ACC112 (cell line): ENCODE results near the gene PHEX.

Experiments used
- H2AFZ ChIP-seq: fragments of 200-600 bp; sonication (generic); one replicate; pipeline ENCODE4 v1.6.0; 2017; ENCODE audit warnings: antibody characterized with exemption, low read length; ENCODE audit not compliant: unreplicated experiment
- H3K27ac ChIP-seq: fragments of 200-600 bp; sonication (generic); 2 replicates; pipeline ENCODE4 v1.5.1; 2014; ENCODE audit warnings: low read depth, mild to moderate bottlenecking, antibody characterized with exemption, low read length, moderate library complexity
- H3K27me3 ChIP-seq: fragments of 200-600 bp; sonication (generic); 2 replicates; pipeline ENCODE4 v1.6.1; 2014; ENCODE audit warnings: mild to moderate bottlenecking, antibody characterized with exemption, low read length, moderate library complexity, mixed read lengths; ENCODE audit not compliant: insufficient read depth
- H3K36me3 ChIP-seq: fragments of 200-600 bp; sonication (generic); 2 replicates; pipeline ENCODE4 v1.6.1; 2016; ENCODE audit warnings: mild to moderate bottlenecking, antibody characterized with exemption, low read length, moderate library complexity, mixed read lengths; ENCODE audit not compliant: insufficient read depth
- H3K4me1 ChIP-seq: fragments of 200-600 bp; sonication (generic); one replicate; pipeline ENCODE4 v1.6.1; 2016; ENCODE audit warnings: low read length, mixed read lengths; ENCODE audit not compliant: insufficient read depth, unreplicated experiment, control insufficient read depth
- H3K4me3 ChIP-seq: fragments of 200-600 bp; sonication (generic); 2 replicates; pipeline ENCODE4 v1.5.1; 2014; ENCODE audit warnings: mild to moderate bottlenecking, low read depth, low read length
- H3K79me2 ChIP-seq: fragments of 200-600 bp; sonication (generic); one replicate; pipeline ENCODE4 v1.6.0; 2016; ENCODE audit warnings: low read length; ENCODE audit not compliant: control insufficient read depth, unreplicated experiment, insufficient read depth

The PHEX gene

DNA sequence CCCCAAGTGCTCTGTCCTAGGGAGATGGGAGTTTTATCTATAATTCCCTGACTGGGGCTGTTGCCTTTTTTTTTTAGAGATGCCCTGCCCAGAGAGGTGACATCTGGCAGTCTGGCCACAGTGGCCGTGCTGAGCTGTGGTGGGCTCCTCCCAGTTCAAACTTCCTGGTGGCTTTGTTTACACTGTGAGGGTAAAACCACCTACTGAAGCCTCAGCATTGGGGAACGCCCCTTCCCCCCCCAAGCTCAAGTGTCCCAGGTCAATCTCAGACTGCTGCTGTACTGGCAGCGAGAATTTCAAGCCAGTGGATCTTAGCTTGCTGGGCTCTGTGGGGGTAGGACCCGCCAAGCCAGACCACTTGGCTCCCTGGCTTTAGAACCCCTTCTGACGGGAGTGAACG lies 202.3 kb downstream of the PHEX start:
- H3K27me3 ChIP-seq: no peaks in the 10 kb centered on the region
- H3K79me2 ChIP-seq: no peaks in the 10 kb centered on the region
- H3K27ac ChIP-seq: no peak overlapping the region
- no peaks in the 10 kb centered on the region for H3K36me3 ChIP-seq
- H2AFZ ChIP-seq: no peak overlapping the region
- H3K4me3 ChIP-seq: no peak overlapping the region
- H3K4me1 ChIP-seq: no peaks in the 10 kb centered on the region

DNA sequence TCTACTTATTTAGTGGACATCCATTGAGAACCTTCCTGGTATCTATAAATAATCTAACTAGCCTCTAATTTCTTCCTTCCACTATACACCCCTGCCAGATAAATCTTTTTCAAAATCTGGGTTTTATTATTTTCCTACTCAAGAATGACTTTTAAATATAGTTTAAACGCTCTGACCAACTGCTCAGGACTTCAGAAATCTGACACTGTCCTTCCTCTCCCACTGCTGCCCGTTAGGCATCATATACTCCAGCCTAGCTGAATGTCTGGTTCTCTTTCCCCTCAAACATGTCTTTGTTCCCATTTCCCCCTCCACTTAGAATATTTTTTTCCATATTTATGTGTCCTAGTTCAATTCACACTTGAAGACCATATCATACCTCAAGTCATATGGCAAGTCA lies 205.4 kb downstream of the PHEX start:
- Histone ChIP-seq H2AFZ (no peak overlapping the region), H3K27ac (no peak overlapping the region), H3K79me2 (no peaks in the 10 kb centered on the region), H3K36me3 (no peaks in the 10 kb centered on the region), H3K4me3 (no peak overlapping the region), H3K4me1 (no peaks in the 10 kb centered on the region), H3K27me3 (no peaks in the 10 kb centered on the region)

DNA sequence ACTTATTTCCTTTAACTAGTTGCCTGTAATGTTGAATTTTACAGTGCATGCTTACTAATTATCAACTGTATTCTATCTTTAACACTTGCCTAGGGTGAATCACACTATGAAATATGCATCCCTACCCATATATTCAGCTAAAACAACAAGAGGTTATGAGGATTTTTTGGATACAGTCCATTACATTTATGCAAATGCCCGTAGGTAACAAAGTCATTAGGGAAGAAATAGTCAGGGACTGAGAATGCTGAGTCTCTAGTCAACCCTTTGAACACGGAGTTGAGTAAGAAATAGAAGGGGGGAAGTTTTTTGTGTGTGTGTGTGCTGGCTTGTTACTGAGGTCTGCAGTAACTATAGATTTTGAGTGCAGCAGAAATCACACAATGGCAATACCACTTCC lies 214.5 kb downstream of the PHEX start:
- no peaks in the 10 kb centered on the region for H3K79me2 ChIP-seq
- no peaks in the 10 kb centered on the region for H3K36me3 ChIP-seq
- peak overlapping the region; percentile 21; the same call in 1 of the 2 replicates for H3K4me3 ChIP-seq
- H3K27me3 ChIP-seq: no peaks in the 10 kb centered on the region
- peak overlapping the region; percentile 53 for H3K27ac ChIP-seq
- peaks cover 16% of the 10 kb centered on the region for H3K4me1 ChIP-seq
- peak overlapping the region; percentile 38 for H2AFZ ChIP-seq

DNA sequence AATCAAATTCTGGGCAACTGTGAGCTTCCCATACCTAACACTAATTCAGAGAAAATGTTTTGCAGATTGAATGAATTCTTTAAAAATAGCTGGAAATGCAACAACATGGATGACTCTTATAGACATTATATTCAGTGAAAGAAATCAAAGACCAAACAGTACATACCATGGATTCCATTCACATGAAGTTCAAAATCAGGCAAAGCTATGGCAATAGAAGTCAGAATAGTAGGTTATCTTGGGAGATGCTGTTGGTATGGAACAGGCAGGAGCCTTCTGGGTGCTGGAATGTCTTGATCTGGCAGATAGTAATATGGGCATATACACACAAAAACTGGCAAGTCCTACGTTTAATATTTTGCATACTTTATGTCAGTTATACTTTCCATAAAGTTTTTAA lies 215.0 kb downstream of the PHEX start:
- no peaks in the 10 kb centered on the region for H3K79me2 ChIP-seq
- no peaks in the 10 kb centered on the region for H3K27me3 ChIP-seq
- H3K27ac ChIP-seq: peak overlapping the region; percentile 53
- no peak overlapping the region for H2AFZ ChIP-seq
- H3K4me3 ChIP-seq: peak overlapping the region; percentile 21; the same call in 1 of the 2 replicates
- peaks cover 16% of the 10 kb centered on the region for H3K4me1 ChIP-seq
- H3K36me3 ChIP-seq: no peaks in the 10 kb centered on the region

DNA sequence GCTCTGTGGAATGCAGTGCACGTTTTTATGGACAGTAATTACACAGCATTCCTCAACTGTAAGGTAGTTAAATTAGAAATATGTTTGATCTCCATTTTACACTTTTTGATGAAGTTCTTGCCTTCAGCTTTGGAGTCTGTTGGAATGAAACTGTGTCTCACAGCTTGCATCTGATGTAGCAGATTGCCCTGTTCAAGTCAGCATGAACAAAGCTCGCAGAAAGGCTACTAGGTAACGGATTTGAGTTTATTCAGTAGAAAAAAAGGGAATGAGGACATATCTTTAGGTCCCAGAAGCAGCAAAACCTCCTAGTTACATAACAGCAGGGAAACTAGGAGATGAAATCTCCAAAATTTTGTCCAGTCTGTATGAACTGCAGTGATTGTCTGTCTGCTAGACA lies 216.3 kb downstream of the PHEX start:
- H3K27ac ChIP-seq: no peak overlapping the region
- H2AFZ ChIP-seq: no peak overlapping the region
- peaks cover 16% of the 10 kb centered on the region for H3K4me1 ChIP-seq
- no peaks in the 10 kb centered on the region for H3K27me3 ChIP-seq
- H3K79me2 ChIP-seq: no peaks in the 10 kb centered on the region
- H3K4me3 ChIP-seq: no peak overlapping the region
- no peaks in the 10 kb centered on the region for H3K36me3 ChIP-seq

DNA sequence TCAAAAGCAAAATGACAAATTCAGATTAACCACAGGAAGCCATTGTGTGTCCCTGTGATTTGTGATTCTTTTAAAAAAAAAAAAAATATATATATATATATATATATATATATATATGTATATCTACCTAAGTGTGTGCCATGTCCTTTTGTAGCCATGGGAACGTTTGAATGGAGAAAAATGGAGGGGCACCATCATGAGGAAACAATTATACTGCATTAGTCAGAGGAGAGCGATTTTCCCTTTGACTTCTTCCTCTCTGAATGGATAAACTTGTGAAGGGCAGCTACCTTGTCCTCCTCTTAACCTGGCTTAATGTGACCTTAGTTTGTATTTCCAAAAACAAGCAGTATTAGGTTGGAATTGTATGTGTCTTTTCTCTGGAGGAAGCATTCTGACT lies 217.2 kb downstream of the PHEX start:
- Histone ChIP-seq H3K27me3 (no peaks in the 10 kb centered on the region), H3K4me3 (no peak overlapping the region), H3K36me3 (no peaks in the 10 kb centered on the region), H3K4me1 (peaks cover 16% of the 10 kb centered on the region), H3K79me2 (no peaks in the 10 kb centered on the region), H3K27ac (no peak overlapping the region), H2AFZ (no peak overlapping the region)

DNA sequence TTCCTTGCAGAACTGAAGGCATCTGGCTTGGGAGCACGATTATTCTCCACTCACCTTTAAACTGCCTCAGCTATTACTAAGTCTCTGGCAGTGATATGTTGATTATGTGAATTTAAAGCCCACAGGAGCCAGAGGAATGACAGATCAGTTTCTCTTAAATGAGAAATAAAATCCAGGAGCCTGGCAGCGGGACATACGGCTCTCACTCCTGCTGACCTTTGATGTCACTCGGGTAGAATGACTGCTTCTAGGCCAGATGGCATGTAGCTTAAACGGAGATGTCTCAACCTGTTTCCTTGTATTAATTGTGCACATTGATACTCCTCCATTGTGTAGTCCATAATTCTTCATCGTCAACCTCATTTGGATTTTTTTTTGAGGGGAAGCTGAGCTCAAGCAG lies 236.6 kb downstream of the PHEX start:
- H3K4me1 ChIP-seq: no peaks in the 10 kb centered on the region
- no peak overlapping the region for H3K27ac ChIP-seq
- H3K4me3 ChIP-seq: no peak overlapping the region
- H3K79me2 ChIP-seq: no peaks in the 10 kb centered on the region
- H3K36me3 ChIP-seq: no peaks in the 10 kb centered on the region
- no peak overlapping the region for H2AFZ ChIP-seq
- no peaks in the 10 kb centered on the region for H3K27me3 ChIP-seq

DNA sequence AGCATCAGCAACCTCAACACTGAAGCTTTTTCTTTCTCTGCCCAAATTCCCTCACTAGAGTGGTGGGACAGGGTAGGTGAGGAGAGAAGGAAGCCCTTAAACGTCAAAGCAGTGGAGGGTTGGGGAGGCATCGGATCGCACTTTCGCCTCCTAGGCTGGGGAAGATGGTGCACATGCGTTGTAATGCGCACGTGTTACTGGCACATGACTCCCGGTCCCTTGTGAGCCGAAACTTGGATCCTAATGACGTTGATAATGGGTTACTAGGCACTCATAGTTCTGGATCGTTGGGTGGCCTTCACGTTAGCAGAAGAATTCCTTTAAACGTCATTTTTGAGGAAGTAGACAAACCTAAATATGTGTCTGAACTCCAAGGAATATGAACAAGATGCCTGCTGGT lies 240.5 kb downstream of the PHEX start, which contains the start of gene CBLL2:
Gene CBLL2 (plus strand): TSS at position 301 of the 400 bp plus-strand sequence. CDS start 79 bp downstream, at position 380.
- H2AFZ ChIP-seq: no peak within 1 kb of the TSS
- no peak within 1 kb of the TSS for H3K4me3 ChIP-seq
- H3K36me3 ChIP-seq: no peaks in the 10 kb centered on the region
- H3K27ac ChIP-seq: no peak within 1 kb of the TSS
- no peaks in the 10 kb centered on the region for H3K27me3 ChIP-seq
- no peaks in the 10 kb centered on the region for H3K4me1 ChIP-seq
- no peaks in the 10 kb centered on the region for H3K79me2 ChIP-seq

DNA sequence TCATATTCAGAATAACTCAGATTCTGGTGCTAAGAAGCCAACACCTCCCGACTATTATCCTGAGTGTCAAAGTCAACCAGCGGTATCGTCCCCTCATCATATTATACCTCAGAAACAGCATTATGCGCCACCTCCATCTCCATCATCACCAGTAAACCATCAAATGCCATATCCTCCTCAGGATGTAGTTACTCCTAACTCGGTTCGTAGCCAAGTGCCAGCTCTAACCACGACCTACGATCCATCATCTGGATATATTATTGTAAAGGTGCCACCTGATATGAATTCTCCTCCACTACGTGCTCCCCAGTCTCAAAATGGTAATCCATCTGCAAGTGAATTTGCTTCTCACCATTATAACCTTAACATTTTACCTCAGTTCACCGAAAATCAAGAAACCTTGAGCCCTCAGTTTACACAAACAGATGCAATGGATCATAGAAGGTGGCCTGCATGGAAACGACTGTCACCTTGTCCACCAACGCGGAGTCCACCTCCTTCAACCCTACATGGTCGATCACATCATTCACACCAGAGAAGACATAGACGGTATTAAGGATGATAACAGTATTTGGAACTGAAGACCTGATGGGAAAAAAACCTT lies 241.7 kb downstream of the PHEX start:
- H2AFZ ChIP-seq: no peak overlapping the region
- no peak overlapping the region for H3K4me3 ChIP-seq
- H3K27ac ChIP-seq: no peak overlapping the region
- no peaks in the 10 kb centered on the region for H3K27me3 ChIP-seq
- H3K4me1 ChIP-seq: no peaks in the 10 kb centered on the region
- H3K36me3 ChIP-seq: no peaks in the 10 kb centered on the region
- H3K79me2 ChIP-seq: no peaks in the 10 kb centered on the region

DNA sequence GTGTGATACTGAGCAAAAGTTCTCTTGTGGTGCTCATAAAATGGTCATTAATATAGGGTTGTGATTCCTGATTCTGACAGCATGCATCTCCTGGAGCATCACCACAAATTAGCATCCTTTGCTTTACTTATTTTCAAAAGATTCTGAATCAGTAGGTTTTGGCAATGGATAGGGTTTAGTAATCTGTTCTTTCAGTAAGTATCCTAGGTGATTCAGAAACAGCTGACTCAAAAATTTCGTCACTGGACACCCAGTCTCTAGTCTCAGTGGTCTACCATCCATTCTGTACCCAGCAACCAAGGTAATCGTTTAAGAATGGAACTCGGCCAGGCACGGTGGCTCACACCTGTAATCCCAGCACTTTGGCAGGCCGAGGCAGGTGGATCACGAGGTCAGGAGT lies 244.7 kb downstream of the PHEX start:
- no peak overlapping the region for H2AFZ ChIP-seq
- H3K4me1 ChIP-seq: no peaks in the 10 kb centered on the region
- H3K4me3 ChIP-seq: no peak overlapping the region
- no peaks in the 10 kb centered on the region for H3K79me2 ChIP-seq
- no peaks in the 10 kb centered on the region for H3K27me3 ChIP-seq
- H3K27ac ChIP-seq: no peak overlapping the region
- H3K36me3 ChIP-seq: no peaks in the 10 kb centered on the region

DNA sequence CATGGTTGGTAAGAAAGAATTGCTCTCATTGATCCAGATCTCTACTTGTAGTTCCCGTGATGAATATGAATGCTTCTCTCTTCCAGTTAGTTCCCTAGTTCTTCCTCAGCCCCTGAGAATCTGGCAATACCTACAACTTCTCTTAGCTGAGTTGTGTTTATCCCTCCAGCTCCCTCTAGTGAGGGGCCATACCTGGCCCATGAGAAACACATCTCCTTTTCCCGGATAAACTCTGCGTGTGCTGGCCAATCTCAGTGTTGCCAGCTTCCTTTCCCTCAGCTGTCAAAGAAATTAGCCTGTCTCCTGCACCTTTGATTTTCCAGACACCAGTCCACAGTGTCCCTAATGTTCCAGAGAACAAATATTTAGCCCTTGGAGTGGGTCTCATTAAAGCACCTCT lies 246.2 kb downstream of the PHEX start:
- H3K79me2 ChIP-seq: no peaks in the 10 kb centered on the region
- no peak overlapping the region for H2AFZ ChIP-seq
- no peaks in the 10 kb centered on the region for H3K27me3 ChIP-seq
- no peak overlapping the region for H3K27ac ChIP-seq
- no peaks in the 10 kb centered on the region for H3K36me3 ChIP-seq
- no peak overlapping the region for H3K4me3 ChIP-seq
- H3K4me1 ChIP-seq: no peaks in the 10 kb centered on the region
